Head of caudate nucleus (tissue), 42 donors: ENCODE data around the gene AGBL5.

Experiments used
- DNase-seq, 42 donors: peaks; one replicate each; pipeline versions ENCODE4 v3.0.0 to v3.0.0-alpha.2; 2020 to 2021; ENCODE audit warnings: mixed read lengths in 7 of 42
- intact Hi-C: fragments of 100-400 bp; cut with DNase I; formaldehyde crosslinking; loops from one replicate; pipeline ENCODE4 v1.15.0; 2022

Gene AGBL5

GRCh38 chr2:27019931-27020855, 31.3 kb upstream of the AGBL5 start:
- intact Hi-C loops: no loop called here
- no peak for DNase-seq

GRCh38 chr2:27021253-27022049, 30.0 kb upstream of the AGBL5 start:
- intact Hi-C loops: no loop called here
- DNase-seq: no peak

GRCh38 chr2:27023740-27024139, 27.7 kb upstream of the AGBL5 start:
- intact Hi-C loops: no loop called here
- DNase-seq: no peak

GRCh38 chr2:27024188-27024587, 27.3 kb upstream of the AGBL5 start:
- intact Hi-C loops: no loop called here
- DNase-seq: no peak

GRCh38 chr2:27024812-27025211, 26.7 kb upstream of the AGBL5 start:
- no peak for DNase-seq
- intact Hi-C loops: no loop called here

- intact Hi-C loops: no loop called here
- no peak for DNase-seq
These were observed 26.1 kb upstream of the AGBL5 start for GRCh38 chr2:27025281-27025800.

- intact Hi-C loops: no loop called here
These were observed 25.3 kb upstream of the AGBL5 start for GRCh38 chr2:27025861-27026851.

GRCh38 chr2:27027211-27027651, 24.2 kb upstream of the AGBL5 start:
- intact Hi-C loops: no loop called here
- DNase-seq: no peak

More at GRCh38 chr2:27025861-27026851, 25.3 kb upstream of the AGBL5 start:
- DNase-seq: peak in 29 of 42 donors; percentile 15 to 71 (median 41)

GRCh38 chr2:27029051-27029450, 22.4 kb upstream of the AGBL5 start:
- no peak for DNase-seq
- intact Hi-C loops: no loop called here

- peak; percentile 72 to 96 (median 91) for DNase-seq
- intact Hi-C loops: loop anchor here (10.0 kb wide), 1 partner anchor 52 kb away; the partner anchor contains the start of gene KHK
These were observed 18.8 kb upstream of the AGBL5 start, which contains the start of gene TMEM214 for GRCh38 chr2:27032495-27033252. Gene TMEM214, plus strand, starts transcription at chr2:27032965. Its CDS starts 51 bp downstream, at chr2:27033016.

- no peak for DNase-seq
- intact Hi-C loops: loop anchor here (10.0 kb wide), 1 partner anchor 51 kb away; the partner anchor contains the start of gene KHK
These were observed 18.1 kb upstream of the AGBL5 start for GRCh38 chr2:27033253-27033852.

- DNase-seq: no peak
- intact Hi-C loops: loop anchor here (10.0 kb wide), 1 partner anchor 47 kb away; the partner anchor contains the start of gene KHK
These were observed 13.5 kb upstream of the AGBL5 start for GRCh38 chr2:27038012-27038411.

- no peak for DNase-seq
- intact Hi-C loops: loop anchor here (10.0 kb wide), 1 partner anchor 46 kb away; the partner anchor contains the start of gene KHK
These were observed 12.7 kb upstream of the AGBL5 start for GRCh38 chr2:27038631-27039339.

GRCh38 chr2:27039426-27039825, 12.0 kb upstream of the AGBL5 start:
- intact Hi-C loops: loop anchor here (10.0 kb wide), 1 partner anchor 45 kb away; the partner anchor contains the start of gene KHK
- no peak for DNase-seq

- DNase-seq: no peak
- intact Hi-C loops: loop anchor here (10.0 kb wide), 1 partner anchor 45 kb away; the partner anchor contains the start of gene KHK
These were observed 11.6 kb upstream of the AGBL5 start for GRCh38 chr2:27039871-27040270.

GRCh38 chr2:27040282-27040681, 11.2 kb upstream of the AGBL5 start:
- intact Hi-C loops: no loop called here

More at GRCh38 chr2:27040282-27040681, 11.2 kb upstream of the AGBL5 start:
- DNase-seq: no peak
